Omental fat pad (tissue), 4 donors: ENCODE data around the gene GUCD1. TPM values are rescaled to one million over a fixed set of nuclear protein-coding genes. Genes with fewer than 3 reads are reported as not detected.

Experiments used
- ATAC-seq: fragments of 150-250 bp; one replicate; pipeline ENCODE4 v1.9.1; 2016; ENCODE audit warnings: mild to moderate bottlenecking, moderate library complexity; ENCODE audit not compliant: low FRiP score
- DNase-seq: peaks from one replicate; pipeline ENCODE4 v3.0.0-alpha.2; 2019; ENCODE audit warnings: low spot score
- CTCF ChIP-seq, 3 donors: fragments of 450-650 bp; IDR thresholded peaks; one replicate each; pipeline ENCODE4 v1.5.1; 2016 to 2017; ENCODE audit warnings: antibody characterized with exemption in 3 of 3, mild to moderate bottlenecking in 3 of 3, moderate library complexity in 2 of 3
- total RNA-seq, 4 donors: library from RNA; depleted of rRNA; stranded (reverse); fragments of >200 nt; gene quantifications; one replicate each; pipeline ENCODE4 v1.1.0, GENCODE V29; 2016

GUCD1 gene
- total RNA-seq, 4 donors from 2014 or later = 105 to 179 (median 171) TPM

- ATAC-seq (peak; percentile 60), DNase-seq (no peak)
- TF ChIP-seq CTCF (IDR thresholded peaks at IDR 0.05) = no peak
These were observed 25.3 kb upstream of the GUCD1 start for GRCh38 chr22:24580276-24580675.

GRCh38 chr22:24579258-24579601 lies 24.3 kb upstream of the GUCD1 start:
- ATAC-seq (no peak), DNase-seq (no peak)
- TF ChIP-seq CTCF (IDR thresholded peaks at IDR 0.05) = no peak

GRCh38 chr22:24578355-24579257 lies 23.7 kb upstream of the GUCD1 start:
- no peak for TF ChIP-seq CTCF (IDR thresholded peaks at IDR 0.05)
- ATAC-seq (no peak), DNase-seq (no peak)

GRCh38 chr22:24576778-24577177 lies 21.8 kb upstream of the GUCD1 start:
- ATAC-seq = no peak
- no peak for DNase-seq
- no peak for TF ChIP-seq CTCF (IDR thresholded peaks at IDR 0.05)

GRCh38 chr22:24571266-24571665 lies 16.3 kb upstream of the GUCD1 start:
- DNase-seq = no peak
- ATAC-seq = no peak
- TF ChIP-seq CTCF (IDR thresholded peaks at IDR 0.05) = no peak

- no peak for DNase-seq
- no peak for TF ChIP-seq CTCF (IDR thresholded peaks at IDR 0.05)
- ATAC-seq = no peak
These were observed 12.7 kb upstream of the GUCD1 start for GRCh38 chr22:24567668-24568067.

GRCh38 chr22:24566899-24567511 lies 12.1 kb upstream of the GUCD1 start:
- TF ChIP-seq CTCF (IDR thresholded peaks at IDR 0.05) = no peak
- no peak for DNase-seq
- no peak for ATAC-seq
